ENCODE data around the gene DNAH2. TPM values are rescaled to one million over a fixed set of nuclear protein-coding genes. Genes with fewer than 3 reads are reported as not detected.

DNAH2 gene
- total and polyA plus RNA-seq, 2 experiments from 2014 or later: 0.38 TPM; not detected in 1

GRCh38 chr17:7713782-7714181, 3.8 kb upstream of the DNAH2 start:
- Histone ChIP-seq H3K9me2 (ENCODE audit: insufficient read depth) (0 out of 2 replicates have a peak, but pooled peaks cover 8% of the 10 kb centered on the region), H3K4me1 (ENCODE audit: insufficient read depth) (peaks cover 38% of the 10 kb centered on the region)
- no peak for ATAC-seq

More at GRCh38 chr17:7713782-7714181, 3.8 kb upstream of the DNAH2 start:
- no peak overlapping the region for H3K4me3 Mint-ChIP-seq
- Histone ChIP-seq H3K36me3 (ENCODE audit: insufficient read depth) (no peaks in the 10 kb centered on the region), H3K79me2 (replicated peaks; ENCODE audit: insufficient read depth) (no peaks in the 10 kb centered on the region), H3K4me2 (no peak overlapping the region), H3K4me3 (no peak overlapping the region), H3K27ac (ENCODE audit: low read depth) (no peak overlapping the region), H3K27me3 (ENCODE audit: insufficient read depth) (peaks cover 9% of the 10 kb centered on the region), H3F3A (replicated peaks; ENCODE audit: low read depth) (0 out of 2 replicates have a peak, but pooled peaks cover 9% of the 10 kb centered on the region), H2AFZ (no peak overlapping the region), H4K20me1 (replicated peaks; ENCODE audit: insufficient read depth) (no peaks in the 10 kb centered on the region)
- no peak overlapping the region for H3K27ac Mint-ChIP-seq
- peaks cover 51% of the 10 kb centered on the region for H3K4me1 Mint-ChIP-seq
- no peak for TF ChIP-seq ETS1 (IDR thresholded peaks at IDR 0.05)
- TF ChIP-seq ZNF462 (CRISPR knock-in tag; IDR thresholded peaks at IDR 0.05): no peak
- no peak for TF ChIP-seq ZNF331 (CRISPR knock-in tag; IDR thresholded peaks at IDR 0.05; ENCODE audit: low read depth)
- no peak for TF ChIP-seq CREB1 (CRISPR knock-in tag; IDR thresholded peaks at IDR 0.05; ENCODE audit: low read depth)
- TF ChIP-seq POLR2AphosphoS5 (IDR thresholded peaks at IDR 0.05; ENCODE audit: low read depth): no peak
- TF ChIP-seq STAT1 (IDR thresholded peaks at IDR 0.05; ENCODE audit: unreplicated experiment): no peak
- no peak for TF ChIP-seq CTCF (conservative IDR thresholded peaks at IDR 0.05; ENCODE audit: low read depth in 2 of 2)
- no peaks in the 10 kb centered on the region; the same call in 2 of the 3 replicates for H3K9me3 Mint-ChIP-seq
- no peak for DNase-seq (ENCODE audit: low spot score)
- 0 out of 3 replicates have a peak, but pooled peaks cover 4% of the 10 kb centered on the region for H3K36me3 Mint-ChIP-seq (ENCODE audit: low read depth)
- peaks cover 25% of the 10 kb centered on the region for H3K27me3 Mint-ChIP-seq (ENCODE audit: insufficient read depth, low read depth, poor library complexity)

Measured in GM23338 (cell line).